ENCODE data around the gene COL20A1. TPM values are rescaled to one million over a fixed set of nuclear protein-coding genes. Genes with fewer than 3 reads are reported as not detected.
A peak's percentile ranks its signal among the peaks of the same experiment; 100 is the strongest.
"Not testable (repeated sequence)": the region's sequence is repeated elsewhere in the genome, so short reads cannot be mapped to it uniquely, and the experiment has no call there.

COL20A1 gene
- polyA plus RNA-seq, 2 of the 4 experiments (the other 2 are of a cell fraction), result 0.21 to 0.93 TPM

- 20% methylated on average over 14 of the region's 14 CpGs for WGBS (ENCODE audit: missing lambda C conversion rate)
Observed at GRCh38 chr20:63339154-63340094, 46.4 kb downstream of the COL20A1 start.

GRCh38 chr20:63340158-63340688 is 47.2 kb downstream of the COL20A1 start:
- FAIRE-seq; POLR2A ChIA-PET; DNase-seq (ENCODE audit: low read depth in 1 of 2, low spot score in 1 of 2); CTCF ChIA-PET; ATAC-seq; H3K27ac ChIP-seq; H3K9me3 ChIP-seq; H3K4me2 ChIP-seq; H3K4me3 ChIP-seq; H3K4me1 ChIP-seq; TF ChIP-seq FOSL2 (IDR thresholded peaks at IDR 0.05): not testable (repeated sequence)
- peak; percentile 42; the same call in 1 of the 2 replicates for TF ChIP-seq HES2 (IDR thresholded peaks at IDR 0.05)
- TF ChIP-seq CEBPB (IDR thresholded peaks at IDR 0.05), result peak in 1 of 2 experiments; percentile 37; a peak in 2 of 4 replicates
- TF ChIP-seq FOSL2 (CRISPR knock-in tag; IDR thresholded peaks at IDR 0.05), result peak; percentile 22; the same call in 1 of the 2 replicates
- 28% methylated on average over 10 of the region's 10 CpGs for WGBS (ENCODE audit: missing lambda C conversion rate)

More at GRCh38 chr20:63339154-63340094, 46.4 kb downstream of the COL20A1 start:
- H3K4me1 ChIP-seq; H3K9me3 ChIP-seq; H3K4me3 ChIP-seq; H3K4me2 ChIP-seq; H3K27ac ChIP-seq; FAIRE-seq; ATAC-seq; DNase-seq (ENCODE audit: low read depth in 1 of 2, low spot score in 1 of 2); CTCF ChIA-PET; POLR2A ChIA-PET: not testable (repeated sequence)
- TF ChIP-seq HES2 (IDR thresholded peaks at IDR 0.05) (peak; percentile 25; the same call in 1 of the 2 replicates), CEBPB (IDR thresholded peaks at IDR 0.05) (peak in 1 of 2 experiments; percentile 68; a peak in 1 of 4 replicates)

GRCh38 chr20:63342561-63343459 is 49.8 kb downstream of the COL20A1 start:
- no peak for ATAC-seq
- Histone ChIP-seq H3K9me3 (peaks cover 5% of the 10 kb centered on the region; the same call in 1 of the 3 replicates), H3K4me1 (no peaks in the 10 kb centered on the region), H3K27ac (no peak overlapping the region), H3K4me3 (no peak overlapping the region), H3K4me2 (no peak overlapping the region)
- TF ChIP-seq FOSB (CRISPR knock-in tag; IDR thresholded peaks at IDR 0.05), result no peak
- TF ChIP-seq MAFK (IDR thresholded peaks at IDR 0.05; ENCODE audit: partially characterized antibody), result peak; percentile 29
- no peak for FAIRE-seq
- ChIA-PET CTCF (interaction anchor here (1.0 to 1.4 kb wide), 4 partner anchors 16 to 119 kb away, joined by 3 to 4 read pairs (median 3); no protein-coding TSS in a partner anchor), POLR2A (no interaction called here)
- DNase-seq (ENCODE audit: low read depth in 1 of 2, low spot score in 1 of 2), result no peak
- 66% methylated on average over 59 of the region's 59 CpGs for WGBS (ENCODE audit: missing lambda C conversion rate)

GRCh38 chr20:63343460-63344445 is 50.8 kb downstream of the COL20A1 start:
- H3K4me1 ChIP-seq, result no peaks in the 10 kb centered on the region
- DNase-seq (ENCODE audit: low read depth in 1 of 2, low spot score in 1 of 2) (no peak), FAIRE-seq (no peak), ATAC-seq (no peak)
- TF ChIP-seq JUNB (IDR thresholded peaks at IDR 0.05) (no peak), ZNF302 (CRISPR knock-in tag; IDR thresholded peaks at IDR 0.05) (no peak)
- peaks cover 5% of the 10 kb centered on the region; the same call in 1 of the 3 replicates for H3K9me3 ChIP-seq
- no peak overlapping the region for H3K4me2 ChIP-seq
- CTCF ChIA-PET, result interaction anchor here (1.2 to 1.6 kb wide), 2 partner anchors 17 to 34 kb away, joined by 3 to 10 read pairs; no protein-coding TSS in a partner anchor
- WGBS (ENCODE audit: missing lambda C conversion rate), result 57% methylated on average over 30 of the region's 37 CpGs
- POLR2A ChIA-PET, result no interaction called here
- no peak overlapping the region for H3K4me3 ChIP-seq
- H3K27ac ChIP-seq, result no peak overlapping the region

Measured in A549 (cell line).